HCT116 (cell line): ENCODE measurements around the gene GRIK5. TPM values are rescaled to one million over a fixed set of nuclear protein-coding genes. Genes with fewer than 3 reads are reported as not detected.

ENCODE experiments used
- ATAC-seq: fragments of 200-7000 bp; cut with Tn5 transposase; 2 replicates; pipeline ENCODE4 v1.9.1; 2020; ENCODE audit warnings: mild to moderate bottlenecking, moderate library complexity
- BruUV-seq: library from RNA; stranded (reverse); fragments of 400-500 nt; replicated peaks from 2 replicates; lab custom pipeline; 2021; lab: Mats Ljungman, UMichigan
- CTCF ChIA-PET: fragments of 300-600 bp; sonication (Branson Sonifier 250); formaldehyde crosslinking; loops from one replicate; lab custom pipeline; 2021; ENCODE audit warnings: antibody characterized with exemption; lab: Charles Lee
- POLR2A ChIA-PET: fragments of 300-600, 350-600 bp; sonication (Branson Sonifier 250); formaldehyde crosslinking; loops from one replicate; lab custom pipeline; 2021; ENCODE audit warnings: antibody characterized with exemption; lab: Charles Lee
- RAD21 ChIA-PET, 2 experiments: fragments of 300-600 bp; sonication (Branson Sonifier 250); formaldehyde crosslinking; loops; one replicate each; lab custom pipeline; 2023; ENCODE audit warnings: low total read pairs in 2 of 2; ENCODE audit not compliant: uncharacterized antibody in 2 of 2, unreplicated experiment in 2 of 2, low non-redundant PET in 1 of 2; lab: Charles Lee
- DNase-seq: peaks from one replicate; pipeline ENCODE4 v3.0.0-alpha.2; 2010; ENCODE audit warnings: low read depth, low spot score
- H2AFZ ChIP-seq: fragments of 200-600 bp; shearing (Covaris generic), sonication (generic); 2 replicates; pipeline ENCODE4 v1.6.1; 2017; ENCODE audit warnings: low read depth, mixed run types, mixed read lengths, antibody characterized with exemption, low read length; ENCODE audit not compliant: poor library complexity, severe bottlenecking
- H3K27ac ChIP-seq: 2 replicates; pipeline ENCODE4 v1.5.1; 2012; ENCODE audit warnings: low read depth, low read length
- H3K27me3 ChIP-seq: fragments of 200-600 bp; sonication (generic); 2 replicates; pipeline ENCODE4 v1.6.1; 2016; ENCODE audit warnings: mixed run types, low read length, mixed read lengths; ENCODE audit not compliant: insufficient read depth
- H3K36me3 ChIP-seq, 2 experiments: fragments of 200-500 bp in 1 of 2; fragments of 200-600 bp in 1 of 2; sonication (Bioruptor generic) in 1 of 2; sonication (generic) in 1 of 2; 2 replicates each; pipeline versions ENCODE4 v1.5.1 to v1.6.1; 2014 to 2016; ENCODE audit warnings: low read length in 2 of 2, inconsistent platforms in 1 of 2, mixed read lengths in 1 of 2, mixed run types in 1 of 2; ENCODE audit not compliant: insufficient read depth in 2 of 2, control insufficient read depth in 1 of 2
- H3K4me1 ChIP-seq, 2 experiments: fragments of 200-600 bp in 1 of 2; sonication (generic) in 1 of 2; 2 replicates each; pipeline versions ENCODE4 v1.5.1 to v1.6.1; 2012 to 2017; ENCODE audit warnings: low read length in 2 of 2, inconsistent platforms in 1 of 2, mild to moderate bottlenecking in 1 of 2, mixed read lengths in 1 of 2, mixed run types in 1 of 2, moderate library complexity in 1 of 2; ENCODE audit not compliant: insufficient read depth in 2 of 2, control insufficient read depth in 1 of 2
- H3K4me2 ChIP-seq: fragments of 200-600 bp; sonication (generic); 2 replicates; pipeline ENCODE4 v1.6.1; 2017; ENCODE audit warnings: mixed run types, low read length, mixed read lengths
- H3K4me3 ChIP-seq, 2 experiments: fragments of 200-600 bp in 1 of 2; sonication (generic) in 1 of 2; replicated peaks in 1 of 2; 2 replicates each; pipeline ENCODE4 v1.5.1; 2011 to 2016; ENCODE audit warnings: low read length in 2 of 2, control low read depth in 1 of 2, low read depth in 1 of 2, mild to moderate bottlenecking in 1 of 2, mixed read lengths in 1 of 2, mixed run types in 1 of 2
- H3K79me2 ChIP-seq: fragments of 200-600 bp; sonication (generic); 2 replicates; pipeline ENCODE4 v1.6.1; 2017; ENCODE audit warnings: mild to moderate bottlenecking, mixed run types, low read length, moderate library complexity, mixed read lengths; ENCODE audit not compliant: insufficient read depth
- H3K9ac ChIP-seq: fragments of 200-600 bp; sonication (generic); 2 replicates; pipeline ENCODE4 v1.6.1; 2016; ENCODE audit warnings: low read length, mixed read lengths
- H3K9me2 ChIP-seq: fragments of 200-600 bp; sonication (generic), shearing (Covaris generic); 2 replicates; pipeline ENCODE4 v1.6.1; 2017; ENCODE audit warnings: mixed run types, mild to moderate bottlenecking, moderate library complexity; ENCODE audit not compliant: insufficient read depth
- H3K9me3 ChIP-seq, 2 experiments: fragments of 200-500 bp in 1 of 2; fragments of 200-600 bp in 1 of 2; sonication (Bioruptor generic) in 1 of 2; sonication (generic) in 1 of 2; 2 replicates each; pipeline ENCODE4 v1.6.1; 2014 to 2017; ENCODE audit warnings: low read length in 2 of 2, mixed read lengths in 2 of 2, inconsistent platforms in 1 of 2, low read depth in 1 of 2, mild to moderate bottlenecking in 1 of 2, mixed run types in 1 of 2, moderate library complexity in 1 of 2; ENCODE audit not compliant: control insufficient read depth in 1 of 2, insufficient read depth in 1 of 2
- H4K20me1 ChIP-seq: fragments of 200-600 bp; sonication (generic), shearing (Covaris generic); 2 replicates; pipeline ENCODE4 v1.6.1; 2017; ENCODE audit warnings: mixed run types, mild to moderate bottlenecking, moderate library complexity; ENCODE audit not compliant: insufficient read depth
- ELF1 ChIP-seq: IDR thresholded peaks from 2 replicates; pipeline ENCODE4 v1.6.1; 2012; ENCODE audit warnings: low read depth, borderline replicate concordance
- EZH2phosphoT487 ChIP-seq: fragments of 200-600 bp; IDR thresholded peaks from 2 replicates; pipeline ENCODE4 v1.6.1; 2018; ENCODE audit warnings: antibody characterized with exemption, borderline replicate concordance
- JUND ChIP-seq: IDR thresholded peaks from 2 replicates; pipeline ENCODE4 v1.6.1; 2012
- POLR2AphosphoS5 ChIP-seq: IDR thresholded peaks from 2 replicates; pipeline ENCODE4 v1.6.1; 2011; ENCODE audit warnings: mild to moderate bottlenecking, low read depth, low read length, moderate library complexity
- SP1 ChIP-seq: IDR thresholded peaks from 2 replicates; pipeline ENCODE4 v1.6.1; 2012; ENCODE audit warnings: low read depth
- intact Hi-C: fragments of 100-400 bp; cut with micrococcal nuclease; formaldehyde crosslinking; loops from 2 replicates; pipeline ENCODE4 v1.10.0; 2022
- total RNA-seq: library from RNA; stranded (reverse); gene quantifications from one replicate; pipeline ENCODE4 v1.2.1, GENCODE V29; 2021; ENCODE audit not compliant: unreplicated experiment
- TF ChIP-seq, protein P1 (sequence below): IDR thresholded peaks from 2 replicates; pipeline ENCODE4 v1.6.1; 2012
- TF ChIP-seq, protein P2 (sequence below): IDR thresholded peaks from 2 replicates; pipeline ENCODE4 v1.6.1; 2011; ENCODE audit warnings: mild to moderate bottlenecking, low read length, moderate library complexity; ENCODE audit not compliant: insufficient replicate concordance; ENCODE audit errors: extremely low read depth

Gene GRIK5
- total RNA-seq, 1 experiment from 2014 or later = 1.7 TPM

DNA sequence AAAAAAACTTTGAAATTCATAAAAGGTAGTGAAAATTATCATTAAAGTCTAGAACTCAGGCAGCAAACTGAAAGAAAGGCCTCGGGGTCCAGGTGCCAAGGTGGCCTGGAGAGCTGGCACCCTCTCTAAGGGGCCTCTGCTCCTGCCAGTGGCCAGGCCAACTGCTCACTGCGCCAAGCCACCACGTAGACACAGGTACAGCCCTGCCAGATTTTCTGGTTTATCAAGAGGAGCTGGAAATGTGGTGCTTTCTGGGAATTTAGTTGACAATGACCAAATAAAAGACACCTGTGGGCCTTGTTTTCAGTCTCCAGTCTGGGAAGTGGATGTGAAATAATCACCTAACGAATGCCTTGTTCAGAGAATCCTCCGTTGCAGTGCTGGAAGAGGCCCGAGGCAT lies 28.8 kb upstream of the GRIK5 start:
- DNase-seq (no peak), ATAC-seq (no peak)
- Histone ChIP-seq H3K36me3 (no peaks in the 10 kb centered on the region), H3K9me2 (no peaks in the 10 kb centered on the region), H3K9me3 (no peaks in the 10 kb centered on the region), H3K27ac (no peak overlapping the region), H3K9ac (no peak overlapping the region), H3K79me2 (no peaks in the 10 kb centered on the region), H3K4me2 (no peak overlapping the region), H3K4me1 (peaks cover 24 to 29% of the 10 kb centered on the region in 2 experiments), H3K4me3 (no peak overlapping the region), H4K20me1 (no peaks in the 10 kb centered on the region), H2AFZ (no peak overlapping the region), H3K27me3 (no peaks in the 10 kb centered on the region)
- BruUV-seq = no TSS peak
- TF ChIP-seq JUND (no peak), ELF1 (no peak)
- TF ChIP-seq, protein P1, sequence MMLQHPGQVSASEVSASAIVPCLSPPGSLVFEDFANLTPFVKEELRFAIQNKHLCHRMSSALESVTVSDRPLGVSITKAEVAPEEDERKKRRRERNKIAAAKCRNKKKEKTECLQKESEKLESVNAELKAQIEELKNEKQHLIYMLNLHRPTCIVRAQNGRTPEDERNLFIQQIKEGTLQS = no peak
- POLR2A ChIA-PET = no interaction called here
- CTCF ChIA-PET = no interaction called here
- intact Hi-C loops = loop anchor here (10.0 kb wide), 1 partner anchor 104 kb away; the partner anchor contains the start of gene ATP1A3
- RAD21 ChIA-PET = no interaction called here

DNA sequence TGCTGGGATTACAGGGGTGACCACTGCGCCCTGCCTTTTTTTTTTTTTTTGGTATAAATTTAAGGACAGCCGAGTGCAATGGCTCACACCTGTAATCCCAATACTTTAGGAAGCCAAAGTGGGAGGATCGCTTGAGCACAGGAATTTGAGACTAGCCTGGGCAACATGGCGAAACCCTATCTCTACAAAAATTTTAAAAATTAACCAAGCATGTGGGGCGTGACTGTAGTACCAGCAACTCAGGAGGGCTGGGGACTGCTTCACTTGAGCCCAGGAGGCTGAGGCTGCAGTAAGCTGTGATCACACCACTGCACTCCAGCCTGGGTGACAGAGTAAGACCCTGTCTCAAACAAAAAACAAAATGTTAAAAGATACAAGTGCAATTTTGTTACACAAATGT lies 27.5 kb upstream of the GRIK5 start:
- no peaks in the 10 kb centered on the region for H3K27me3 ChIP-seq
- DNase-seq = no peak
- H3K36me3 ChIP-seq = no peaks in the 10 kb centered on the region
- H3K9me3 ChIP-seq = no peaks in the 10 kb centered on the region
- no peaks in the 10 kb centered on the region for H4K20me1 ChIP-seq
- H3K9me2 ChIP-seq = no peaks in the 10 kb centered on the region
- TF ChIP-seq EZH2phosphoT487 = no peak
- no peak for TF ChIP-seq POLR2AphosphoS5
- no peak for TF ChIP-seq SP1
- TF ChIP-seq, protein P2, sequence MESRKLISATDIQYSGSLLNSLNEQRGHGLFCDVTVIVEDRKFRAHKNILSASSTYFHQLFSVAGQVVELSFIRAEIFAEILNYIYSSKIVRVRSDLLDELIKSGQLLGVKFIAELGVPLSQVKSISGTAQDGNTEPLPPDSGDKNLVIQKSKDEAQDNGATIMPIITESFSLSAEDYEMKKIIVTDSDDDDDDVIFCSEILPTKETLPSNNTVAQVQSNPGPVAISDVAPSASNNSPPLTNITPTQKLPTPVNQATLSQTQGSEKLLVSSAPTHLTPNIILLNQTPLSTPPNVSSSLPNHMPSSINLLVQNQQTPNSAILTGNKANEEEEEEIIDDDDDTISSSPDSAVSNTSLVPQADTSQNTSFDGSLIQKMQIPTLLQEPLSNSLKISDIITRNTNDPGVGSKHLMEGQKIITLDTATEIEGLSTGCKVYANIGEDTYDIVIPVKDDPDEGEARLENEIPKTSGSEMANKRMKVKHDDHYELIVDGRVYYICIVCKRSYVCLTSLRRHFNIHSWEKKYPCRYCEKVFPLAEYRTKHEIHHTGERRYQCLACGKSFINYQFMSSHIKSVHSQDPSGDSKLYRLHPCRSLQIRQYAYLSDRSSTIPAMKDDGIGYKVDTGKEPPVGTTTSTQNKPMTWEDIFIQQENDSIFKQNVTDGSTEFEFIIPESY = no peak
- H2AFZ ChIP-seq = no peak overlapping the region
- ATAC-seq = no peak
- ChIA-PET RAD21 (no interaction called here), CTCF (no interaction called here), POLR2A (no interaction called here)
- no peak overlapping the region for H3K4me3 ChIP-seq
- intact Hi-C loops = loop anchor here (10.0 kb wide), 1 partner anchor 103 kb away; the partner anchor contains the start of gene ATP1A3
- no peak overlapping the region for H3K4me2 ChIP-seq
- H3K9ac ChIP-seq = no peak overlapping the region
- H3K27ac ChIP-seq = no peak overlapping the region
- no TSS peak for BruUV-seq
- H3K4me1 ChIP-seq = peaks cover 24 to 30% of the 10 kb centered on the region in 2 experiments
- no peaks in the 10 kb centered on the region for H3K79me2 ChIP-seq
